Upper lobe of left lung (tissue), 6 donors: ENCODE results near the gene SLC7A6OS. TPM values are rescaled to one million over a fixed set of nuclear protein-coding genes. Genes with fewer than 3 reads are reported as not detected.

Experiments
- ATAC-seq, 2 donors: fragments of 200-7000 bp; cut with Tn5 transposase; one replicate each; pipeline ENCODE4 v1.9.1; 2022; ENCODE audit warnings: mild to moderate bottlenecking in 2 of 2, moderate library complexity in 2 of 2; ENCODE audit not compliant: low FRiP score in 2 of 2
- DNase-seq, 2 donors: peaks; one replicate each; pipeline ENCODE4 v3.0.0-alpha.2; 2019 to 2020
- H3K27ac ChIP-seq, 4 donors: fragments of 200-600 bp; sonication (generic); one replicate each; pipeline ENCODE4 v1.5.1; 2016 to 2019
- H3K27me3 ChIP-seq, 4 donors: fragments of 200-600 bp; sonication (generic); one replicate each; pipeline ENCODE4 v1.5.1; 2017 to 2019
- H3K36me3 ChIP-seq, 4 donors: fragments of 200-600 bp; sonication (generic); one replicate each; pipeline ENCODE4 v1.5.1; 2016 to 2019
- H3K4me1 ChIP-seq, 4 donors: fragments of 200-600 bp; sonication (generic); one replicate each; pipeline ENCODE4 v1.5.1; 2018 to 2019
- H3K4me3 ChIP-seq, 4 donors: fragments of 200-600 bp; sonication (generic); one replicate each; pipeline ENCODE4 v1.5.1; 2017 to 2019; ENCODE audit warnings: mild to moderate bottlenecking in 2 of 4, moderate library complexity in 1 of 4
- H3K9me3 ChIP-seq, 4 donors: fragments of 200-600 bp; sonication (generic); one replicate each; pipeline ENCODE4 v1.5.1; 2018 to 2019
- CTCF ChIP-seq, 6 experiments: fragments of 450-650 bp in 4 of 6; fragments of 200-600 bp in 2 of 6; sonication (generic) in 2 of 6; IDR thresholded peaks; one replicate each; pipeline ENCODE4 v1.5.1; 2016 to 2019; ENCODE audit warnings: antibody characterized with exemption in 6 of 6
- EP300 ChIP-seq, 4 donors: sonication (generic); formaldehyde crosslinking; IDR thresholded peaks; one replicate each; pipeline ENCODE4 v1.5.1; 2017; ENCODE audit warnings: antibody characterized with exemption in 4 of 4, control low read depth in 2 of 4
- POLR2A ChIP-seq, 4 donors: fragments of 450-650 bp; IDR thresholded peaks; one replicate each; pipeline ENCODE4 v1.5.1; 2016 to 2017; ENCODE audit warnings: antibody characterized with exemption in 4 of 4, mild to moderate bottlenecking in 2 of 4
- POLR2AphosphoS5 ChIP-seq, 2 donors: sonication (generic); formaldehyde crosslinking; IDR thresholded peaks; one replicate each; pipeline ENCODE4 v1.5.1; 2017; ENCODE audit warnings: antibody characterized with exemption in 2 of 2
- WGBS, 2 donors: methylation state at CpG; one replicate each; pipeline ENCODE4 v1.1.5; 2017 to 2018; 5-methylcytosine and 5-hydroxymethylcytosine counted together
- total RNA-seq, 6 donors: library from RNA; depleted of rRNA in 4 of 6; stranded (reverse); fragments of >200 nt in 4 of 6; gene quantifications; one replicate each; pipeline versions ENCODE4 v1.1.0 to v1.2.1, GENCODE V29; 2016 to 2021
- donor health status: DM: no; HTN: no; CAD: no; lungs with moderate emphysema.
- donor health status: DM: no; HTN: yes; CAD: no; lungs with severe emphysema.

The SLC7A6OS gene
- total RNA-seq, 6 donors from 2014 or later: 9.9 to 35.6 (median 18.5) TPM

DNA sequence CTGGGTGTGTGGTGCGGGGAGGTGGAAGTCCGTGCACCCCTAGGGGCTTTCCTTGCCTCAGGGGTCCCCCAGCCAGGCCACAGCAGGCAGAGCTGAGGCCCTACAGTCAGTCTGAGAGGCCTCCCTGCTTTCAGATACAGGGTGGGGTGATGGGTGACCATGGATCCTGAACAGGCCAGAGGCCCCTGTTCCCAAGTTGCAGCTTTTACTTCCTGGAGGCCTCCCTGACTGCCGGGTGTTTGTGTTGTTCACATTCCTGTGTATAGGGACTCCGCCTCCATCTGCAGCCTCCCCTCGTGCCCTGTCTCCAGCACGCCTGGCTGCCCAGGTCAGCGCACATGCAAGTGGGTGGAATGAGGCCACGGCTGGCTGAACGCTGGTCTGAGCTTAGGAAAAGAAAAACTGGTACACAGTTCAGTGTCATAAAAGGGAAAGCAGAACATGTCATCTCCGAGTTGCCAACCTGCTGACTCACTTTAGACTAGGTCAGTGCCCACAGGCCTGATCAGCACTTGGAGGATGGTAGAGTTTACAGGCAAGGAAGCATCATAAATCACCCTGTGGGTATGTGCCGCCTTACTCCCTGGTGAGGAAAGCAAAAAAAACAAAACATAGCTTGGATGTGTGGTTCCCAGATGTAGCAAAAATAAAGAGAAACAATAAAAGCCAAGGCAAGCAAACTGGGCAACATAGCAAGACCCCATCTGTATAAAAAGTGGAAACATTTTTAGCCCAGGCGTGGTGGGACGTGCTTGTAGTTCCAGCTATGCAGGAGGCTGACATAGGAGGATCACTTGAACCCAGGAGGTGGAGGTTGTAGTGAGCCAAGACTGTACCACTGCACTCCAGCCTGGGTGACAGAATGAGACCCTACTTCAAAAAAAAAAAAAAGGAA, 52.6 kb downstream of the SLC7A6OS start:
- Histone ChIP-seq H3K27me3 (no peaks in the 10 kb centered on the region), H3K4me1 (peaks cover 0 to 12% (median 6%) of the 10 kb centered on the region in 4 donors), H3K9me3 (no peaks in the 10 kb centered on the region), H3K36me3 (peaks cover 5 to 71% (median 44%) of the 10 kb centered on the region in 4 donors), H3K4me3 (no peak overlapping the region), H3K27ac (peak overlapping the region; percentile 37 to 61 (median 53))
- TF ChIP-seq POLR2AphosphoS5 (IDR thresholded peaks at IDR 0.05) (peak in 1 of 2 donors; percentile 18), POLR2A (IDR thresholded peaks at IDR 0.05) (no peak)
- DNase-seq (peak in 1 of 2 donors; percentile 47), ATAC-seq (peak in 1 of 2 donors; percentile 20)
- WGBS, 2 donors: 65 to 76% methylated on average over 12 to 13 of the region's 13 CpGs

- no peak for DNase-seq
- WGBS, 2 donors: 56 to 69% methylated on average over 6 of the region's 6 CpGs
- TF ChIP-seq POLR2AphosphoS5 (IDR thresholded peaks at IDR 0.05) (no peak), CTCF (IDR thresholded peaks at IDR 0.05) (no peak)
- Histone ChIP-seq H3K27ac (peak overlapping the region; percentile 37 to 61 (median 53)), H3K4me3 (no peak overlapping the region), H3K27me3 (no peaks in the 10 kb centered on the region), H3K4me1 (peaks cover 0 to 10% (median 5%) of the 10 kb centered on the region in 4 donors), H3K36me3 (peaks cover 8 to 79% (median 47%) of the 10 kb centered on the region in 4 donors), H3K9me3 (no peaks in the 10 kb centered on the region)
- peak in 1 of 2 donors; percentile 23 for ATAC-seq
Observed at GRCh38 chr16:68257251-68257905, 53.4 kb downstream of the SLC7A6OS start.

GRCh38 chr16:68255712-68256111, 55.0 kb downstream of the SLC7A6OS start:
- ATAC-seq (no peak), DNase-seq (peak in 1 of 2 donors; percentile 72)
- WGBS, 2 donors: 90 to 95% methylated on average over 8 to 18 of the region's 18 CpGs
- Histone ChIP-seq H3K4me1 (peaks cover 0 to 10% (median 3%) of the 10 kb centered on the region in 4 donors), H3K4me3 (no peak overlapping the region), H3K27ac (no peak overlapping the region), H3K36me3 (peaks cover 8 to 90% (median 49%) of the 10 kb centered on the region in 4 donors), H3K27me3 (no peaks in the 10 kb centered on the region), H3K9me3 (no peaks in the 10 kb centered on the region)
- no peak for TF ChIP-seq POLR2A (IDR thresholded peaks at IDR 0.05)
- TF ChIP-seq POLR2AphosphoS5 (IDR thresholded peaks at IDR 0.05): no peak
- TF ChIP-seq EP300 (IDR thresholded peaks at IDR 0.05): no peak
- TF ChIP-seq CTCF (IDR thresholded peaks at IDR 0.05): no peak

- Histone ChIP-seq H3K4me3 (no peak overlapping the region), H3K9me3 (no peaks in the 10 kb centered on the region), H3K36me3 (peaks cover 8 to 90% (median 40%) of the 10 kb centered on the region in 4 donors), H3K27ac (no peak overlapping the region), H3K4me1 (peaks cover 0 to 10% (median 3%) of the 10 kb centered on the region in 4 donors), H3K27me3 (no peaks in the 10 kb centered on the region)
- no peak for DNase-seq
- ATAC-seq: no peak
- TF ChIP-seq POLR2AphosphoS5 (IDR thresholded peaks at IDR 0.05): no peak
- no peak for TF ChIP-seq POLR2A (IDR thresholded peaks at IDR 0.05)
- no peak for TF ChIP-seq CTCF (IDR thresholded peaks at IDR 0.05)
- TF ChIP-seq EP300 (IDR thresholded peaks at IDR 0.05): no peak
- 90 to 97% methylated on average over 4 of the region's 4 CpGs for WGBS, 2 donors
Observed at GRCh38 chr16:68253721-68254120, 57.0 kb downstream of the SLC7A6OS start.

- H3K27me3 ChIP-seq: no peaks in the 10 kb centered on the region
- no peak for TF ChIP-seq POLR2A (IDR thresholded peaks at IDR 0.05)
- TF ChIP-seq CTCF (IDR thresholded peaks at IDR 0.05): no peak
- no peak for TF ChIP-seq POLR2AphosphoS5 (IDR thresholded peaks at IDR 0.05)
- TF ChIP-seq EP300 (IDR thresholded peaks at IDR 0.05): no peak
- H3K9me3 ChIP-seq: no peaks in the 10 kb centered on the region
- peaks cover 0 to 12% (median 4%) of the 10 kb centered on the region in 4 donors for H3K4me1 ChIP-seq
- H3K4me3 ChIP-seq: no peak overlapping the region
- 87 to 95% methylated on average over 5 of the region's 5 CpGs for WGBS, 2 donors
- ATAC-seq (no peak), DNase-seq (no peak)
- H3K36me3 ChIP-seq: peaks cover 8 to 81% (median 37%) of the 10 kb centered on the region in 4 donors
- no peak overlapping the region for H3K27ac ChIP-seq
Observed at GRCh38 chr16:68252383-68252782, 58.4 kb downstream of the SLC7A6OS start.
